COLO829 (cell line): ENCODE measurements around the gene NEBL.

Source experiments
- DNase-seq: peaks from one replicate; pipeline ENCODE4 v3.0.0; 2012; ENCODE audit warnings: low spot score

Gene NEBL

DNA sequence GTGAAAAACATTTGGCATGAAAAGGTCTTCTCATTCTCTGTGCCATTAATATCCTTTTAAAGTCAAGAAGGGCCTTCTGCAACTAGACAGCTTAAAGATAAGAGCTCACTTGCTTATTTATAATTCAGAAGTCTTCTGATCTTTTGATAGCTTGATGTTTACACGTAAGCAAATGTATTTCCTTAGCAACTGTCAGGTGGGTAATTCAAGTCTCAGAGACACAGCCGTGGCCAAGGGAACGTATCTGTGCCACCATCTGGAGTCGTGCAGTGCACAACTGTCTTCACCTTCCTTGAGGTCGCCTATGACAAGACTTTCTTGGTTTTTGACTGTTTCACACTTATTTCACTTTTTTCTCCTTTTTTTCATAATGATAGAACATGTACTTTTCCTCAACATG lies 4.0 kb upstream of the NEBL start:
- DNase-seq, result no peak

DNA sequence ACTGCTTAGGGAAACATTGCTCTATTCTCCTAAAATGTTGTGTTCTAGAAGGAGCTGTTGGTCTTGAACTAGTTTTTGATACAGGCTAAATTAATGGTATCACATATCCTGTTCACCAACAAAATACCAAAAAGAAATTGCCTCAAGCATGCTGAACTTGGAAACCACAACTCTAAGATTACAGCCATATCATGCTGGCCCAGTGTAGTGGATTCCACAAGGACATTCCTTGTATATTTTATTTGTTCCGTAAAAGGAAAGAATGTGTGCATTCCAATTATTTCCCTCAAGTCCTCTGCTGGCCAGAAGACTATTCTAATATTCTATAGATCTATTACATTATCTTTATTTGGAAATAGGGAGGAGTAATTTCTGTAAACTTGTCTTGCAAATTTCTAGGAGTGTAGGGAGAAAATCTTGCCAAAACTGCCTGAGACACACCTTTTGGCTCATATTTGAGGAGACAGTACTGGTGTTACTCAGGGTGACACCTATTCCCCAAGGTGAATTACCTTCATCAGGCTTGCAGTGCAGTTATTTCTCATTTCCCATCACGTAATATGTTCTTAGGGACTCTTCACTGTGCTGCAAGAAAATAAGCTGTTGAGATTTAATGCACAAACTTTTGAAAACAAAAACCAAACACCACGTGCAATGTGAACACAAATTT lies 1.9 kb upstream of the NEBL start:
- no peak for DNase-seq

DNA sequence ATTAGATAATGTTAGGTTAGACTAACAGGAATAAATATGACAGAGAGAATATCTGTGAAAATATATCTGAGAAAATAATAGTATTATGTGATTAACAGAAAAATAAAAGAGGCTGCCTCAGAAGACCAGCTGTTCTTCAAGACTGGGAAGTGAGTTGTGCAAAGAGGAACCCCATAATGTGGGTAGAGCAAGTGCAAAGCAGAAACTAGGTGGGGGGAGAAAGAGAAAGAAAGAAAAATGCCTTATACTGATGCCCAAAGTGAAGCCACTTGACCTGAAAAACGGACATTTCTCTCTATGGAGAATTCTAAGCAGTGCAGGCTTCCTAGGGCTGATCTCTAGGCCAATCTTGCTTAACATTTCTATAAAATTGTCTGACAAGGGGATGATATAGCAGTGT lies 3.8 kb downstream of the NEBL start:
- DNase-seq, result no peak

DNA sequence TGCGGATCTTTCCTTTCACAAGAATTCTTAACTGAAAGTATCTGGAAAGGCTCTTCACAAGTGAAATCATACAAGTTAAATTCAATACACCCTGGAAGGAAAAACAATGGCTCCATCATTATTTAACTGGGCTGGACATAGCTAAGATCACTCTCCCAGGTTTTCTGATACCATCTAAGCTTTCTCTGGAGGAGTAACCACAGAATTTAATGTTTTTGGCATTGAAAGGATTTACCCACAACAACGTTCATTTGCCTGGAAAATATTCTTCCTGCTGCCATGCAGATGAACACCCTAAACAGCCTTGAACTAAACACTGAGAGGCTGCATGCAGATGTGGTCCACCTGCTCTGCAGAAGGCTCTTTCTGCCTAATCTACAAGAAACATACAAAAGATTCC lies 4.3 kb downstream of the NEBL start:
- DNase-seq, result no peak

DNA sequence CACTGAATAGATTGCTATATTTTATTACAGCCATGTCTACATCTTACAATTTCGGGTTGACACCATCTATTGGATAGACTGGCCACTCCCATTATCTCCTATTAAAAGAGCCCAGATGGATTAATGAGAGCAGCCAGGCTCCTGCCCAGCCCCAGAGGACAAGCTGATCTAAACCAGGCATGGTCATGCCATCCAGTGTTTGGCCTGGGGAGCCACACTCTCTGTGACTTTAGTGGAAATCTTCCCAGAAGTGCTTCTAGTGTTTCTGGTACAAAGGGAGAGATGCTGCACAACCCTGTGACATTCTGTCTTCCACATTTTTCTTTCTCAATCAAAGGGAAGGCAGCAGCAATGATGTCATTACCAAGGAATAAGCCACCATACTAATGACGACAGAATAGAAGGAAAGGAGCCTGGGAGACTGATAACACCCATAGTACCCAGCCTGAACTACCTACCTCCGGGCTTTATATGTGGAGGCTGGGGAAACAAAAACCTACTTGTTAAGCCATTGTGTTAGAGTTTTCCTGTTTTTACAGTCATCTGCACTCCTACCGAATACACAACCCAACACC lies 5.0 kb downstream of the NEBL start:
- no peak for DNase-seq

DNA sequence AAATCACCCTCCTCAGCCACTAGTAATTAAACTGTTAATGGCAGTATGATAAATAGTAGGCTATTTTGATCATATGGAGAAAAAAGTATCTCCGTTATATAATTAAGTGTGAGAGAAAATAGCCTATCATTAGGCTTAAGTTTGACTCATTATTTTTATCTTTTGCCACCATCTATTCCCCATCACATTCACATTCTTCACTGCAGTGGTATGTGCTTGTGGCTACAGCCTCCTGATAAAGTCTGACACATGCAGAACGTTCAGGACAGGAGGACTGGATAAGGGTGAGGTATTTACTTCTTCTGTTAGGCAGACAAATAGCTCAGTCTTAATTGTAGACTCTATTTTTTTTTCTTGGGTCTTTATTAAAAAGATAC lies 5.8 kb downstream of the NEBL start:
- no peak for DNase-seq

DNA sequence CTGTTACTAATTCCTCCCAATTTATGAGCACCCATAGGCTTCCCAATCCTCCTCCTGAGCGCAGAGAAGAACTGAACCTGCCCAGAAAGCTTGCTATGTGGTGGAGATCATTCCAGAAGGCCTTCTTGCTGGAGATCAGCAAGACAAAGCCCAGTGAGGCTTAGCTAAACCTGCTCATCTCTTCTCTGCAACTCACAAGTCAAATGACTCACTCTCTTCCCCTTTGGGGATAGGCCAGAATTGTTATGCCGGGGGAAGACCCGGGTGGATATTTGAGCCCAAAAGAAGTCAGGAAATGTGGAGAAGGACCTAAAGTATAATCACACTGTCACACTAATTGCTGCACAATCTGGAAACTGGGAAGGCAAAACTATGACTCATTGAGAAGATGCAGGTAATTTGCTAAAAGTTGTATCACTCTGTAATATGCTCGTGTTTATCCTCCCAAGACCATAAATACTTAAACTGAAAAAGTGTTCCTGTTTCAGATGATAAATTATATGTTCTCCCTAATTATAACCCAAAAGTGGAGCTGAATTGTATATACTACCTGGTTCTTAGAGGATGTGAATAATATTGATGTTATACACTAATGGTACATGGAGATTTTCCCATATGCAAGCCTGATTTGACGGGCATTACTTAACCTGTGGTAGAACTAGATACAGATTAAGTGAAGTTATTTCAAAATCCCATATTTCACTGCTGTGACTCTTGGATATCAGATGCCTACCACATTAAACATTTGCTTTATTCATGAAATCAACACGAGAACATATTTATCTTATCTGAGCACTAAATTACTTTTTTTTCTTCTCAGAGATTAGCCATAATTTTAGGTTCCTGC lies 6.4 kb downstream of the NEBL start:
- DNase-seq, result no peak

DNA sequence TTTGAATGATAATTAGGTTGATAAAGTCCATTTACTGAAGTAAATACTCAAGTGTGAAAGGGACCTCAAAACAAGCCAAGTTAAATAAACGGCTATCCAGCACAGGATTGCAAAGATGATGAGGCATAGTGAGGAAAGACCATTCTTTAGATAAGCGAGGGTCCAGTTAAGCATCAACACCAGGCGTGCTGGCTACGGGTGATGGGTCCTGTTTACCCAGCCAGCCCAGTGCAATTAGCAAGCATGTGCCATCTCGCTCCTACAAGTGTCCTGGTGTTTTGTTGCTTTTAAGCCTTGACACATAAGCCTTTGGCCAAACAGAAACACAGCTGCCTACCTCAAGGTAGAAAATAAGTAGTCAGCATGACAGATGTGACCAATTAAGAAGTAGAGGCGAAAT lies 7.1 kb downstream of the NEBL start:
- no peak for DNase-seq

DNA sequence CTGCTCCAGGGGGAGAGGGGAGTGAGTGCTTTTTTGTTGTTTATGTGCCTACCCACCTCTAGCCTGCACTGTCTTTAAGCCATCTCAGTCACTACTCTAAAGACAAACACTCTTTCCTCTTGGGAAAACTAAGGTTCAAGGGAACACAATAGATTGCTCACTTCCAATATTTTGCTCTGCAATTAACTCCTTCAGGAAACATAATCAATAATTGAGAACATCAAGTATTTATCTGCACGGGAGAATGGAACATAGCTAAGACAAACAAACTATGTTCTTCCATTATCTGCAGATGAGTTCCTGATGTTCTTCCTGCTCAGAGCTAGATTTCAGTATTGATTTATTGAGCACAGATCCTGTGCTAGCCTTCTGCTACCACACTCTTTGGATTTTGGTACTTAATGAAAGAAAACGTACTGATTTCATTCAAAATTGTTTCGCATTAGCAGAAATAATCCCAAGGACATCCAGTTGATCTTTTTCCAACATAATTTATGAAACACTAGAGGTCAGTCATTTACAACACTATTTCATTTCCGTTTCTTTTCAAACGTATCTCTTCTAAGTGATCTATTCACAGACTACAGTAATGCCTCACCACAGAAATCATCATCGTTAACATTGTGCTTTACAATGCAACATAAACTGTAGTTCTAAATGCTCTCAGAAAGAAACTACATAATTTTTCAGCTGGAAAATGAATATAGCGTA lies 8.3 kb downstream of the NEBL start:
- DNase-seq, result no peak

DNA sequence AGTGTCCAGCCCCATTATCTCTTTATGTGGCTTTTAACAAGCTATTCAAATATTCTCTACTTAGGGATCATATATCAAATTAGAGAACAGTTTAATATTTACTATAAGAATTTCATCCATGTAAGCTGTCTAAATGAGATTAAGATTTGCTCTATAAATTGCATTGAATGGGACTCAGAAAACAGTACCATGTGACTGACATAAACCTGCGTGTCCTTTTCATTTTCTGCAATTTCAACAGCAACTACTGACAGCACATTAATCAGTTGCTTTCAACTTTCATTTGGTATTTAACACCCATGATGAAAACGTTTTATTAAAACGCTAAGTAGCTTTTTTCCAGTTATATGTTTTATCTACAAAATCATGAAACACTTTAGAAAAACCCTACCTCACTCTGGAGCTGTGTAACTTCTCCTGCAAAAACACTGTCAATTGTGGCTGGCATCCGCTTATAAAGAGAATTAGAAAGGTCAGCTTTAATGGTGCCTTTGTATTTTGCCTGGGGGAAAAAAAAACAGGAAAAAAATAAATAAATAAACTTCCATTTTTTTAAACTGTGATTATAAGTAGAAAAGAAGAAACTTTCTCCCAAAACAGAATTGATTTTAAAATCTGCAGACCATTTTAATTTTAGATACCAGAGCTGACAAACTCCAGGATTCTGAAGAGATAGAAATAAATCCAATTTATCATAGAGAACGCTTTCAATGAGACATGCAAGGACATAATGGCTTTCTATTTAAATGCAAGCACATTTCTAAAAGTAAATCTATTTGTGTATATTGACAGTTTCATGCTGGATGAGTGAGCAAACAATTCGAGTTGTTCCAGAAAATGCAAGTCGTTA lies 9.2 kb downstream of the NEBL start:
- no peak for DNase-seq

DNA sequence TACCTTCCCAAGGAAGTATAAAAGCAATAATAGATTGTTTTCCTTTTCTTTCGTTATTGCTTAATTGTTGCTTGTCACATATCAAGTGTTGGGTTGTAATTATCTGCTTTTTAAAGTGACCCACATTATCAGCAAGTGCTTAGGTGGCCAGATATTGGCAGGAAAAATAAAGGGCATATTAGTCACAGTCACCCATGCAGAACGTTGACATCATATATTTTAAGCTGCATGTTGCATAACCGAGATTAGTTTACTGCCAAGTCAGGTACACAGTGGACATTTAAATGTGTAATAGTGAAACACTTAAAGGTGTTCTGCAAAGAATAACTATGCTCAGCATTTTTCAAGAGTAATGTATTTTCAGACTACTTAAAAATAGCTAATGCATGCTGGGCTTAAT lies 11.4 kb downstream of the NEBL start:
- DNase-seq, result no peak

DNA sequence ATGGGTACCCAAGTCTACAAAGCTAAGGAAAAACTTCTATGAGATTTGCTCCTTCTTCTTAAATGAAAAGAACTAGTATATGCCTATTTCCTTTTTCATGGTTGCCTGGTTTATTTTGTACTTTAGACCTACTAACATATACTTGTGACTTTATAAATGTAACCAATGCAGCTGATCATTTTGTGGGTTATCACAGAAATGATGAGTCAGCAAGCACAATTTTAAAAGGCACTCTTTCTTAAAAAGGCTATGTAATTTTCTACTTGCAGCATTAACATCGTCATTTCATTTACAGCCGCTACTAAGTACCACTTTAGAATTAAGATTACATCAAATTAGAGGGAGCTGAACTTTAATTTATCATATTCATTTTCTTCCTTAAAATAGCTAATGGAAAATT lies 13.6 kb downstream of the NEBL start:
- no peak for DNase-seq

DNA sequence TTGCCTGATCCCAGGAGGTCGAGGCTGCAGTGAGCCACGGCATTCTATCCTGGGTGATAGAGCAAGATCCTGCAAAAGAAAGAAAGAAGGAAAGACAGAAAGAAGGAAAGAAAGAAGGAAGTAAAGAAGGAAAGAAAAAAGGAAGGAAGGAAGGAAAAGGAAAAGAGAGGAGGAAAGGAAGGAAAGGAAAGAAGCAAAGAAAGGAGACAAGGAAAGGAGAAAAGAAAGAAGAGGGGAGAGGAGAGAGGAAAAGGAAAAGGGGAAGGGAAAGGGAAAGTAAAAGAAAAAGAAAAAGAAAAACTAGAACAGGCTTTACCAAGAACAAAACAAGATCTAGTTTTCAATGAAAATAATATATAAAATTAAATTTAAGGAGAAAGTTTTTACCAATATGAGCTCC lies 15.0 kb downstream of the NEBL start:
- no peak for DNase-seq

DNA sequence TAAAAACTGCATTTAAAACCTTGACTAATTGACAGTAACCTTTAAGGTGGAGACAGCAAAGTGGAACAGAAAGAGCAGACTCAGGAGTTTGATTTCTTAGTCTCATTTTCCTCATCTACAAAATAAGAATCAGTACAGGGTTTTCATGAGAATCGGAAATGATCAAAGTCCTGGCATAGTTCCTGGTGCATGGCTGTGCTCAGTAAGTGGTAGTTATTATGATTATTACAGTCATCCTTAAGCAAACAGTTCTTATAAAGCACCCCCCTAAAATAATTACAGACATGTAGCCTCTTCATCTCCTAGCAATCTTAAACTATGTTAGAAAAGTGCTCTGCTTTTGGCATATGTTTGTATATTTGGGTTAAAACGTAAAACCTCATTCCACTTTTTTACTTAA lies 18.0 kb downstream of the NEBL start:
- no peak for DNase-seq

DNA sequence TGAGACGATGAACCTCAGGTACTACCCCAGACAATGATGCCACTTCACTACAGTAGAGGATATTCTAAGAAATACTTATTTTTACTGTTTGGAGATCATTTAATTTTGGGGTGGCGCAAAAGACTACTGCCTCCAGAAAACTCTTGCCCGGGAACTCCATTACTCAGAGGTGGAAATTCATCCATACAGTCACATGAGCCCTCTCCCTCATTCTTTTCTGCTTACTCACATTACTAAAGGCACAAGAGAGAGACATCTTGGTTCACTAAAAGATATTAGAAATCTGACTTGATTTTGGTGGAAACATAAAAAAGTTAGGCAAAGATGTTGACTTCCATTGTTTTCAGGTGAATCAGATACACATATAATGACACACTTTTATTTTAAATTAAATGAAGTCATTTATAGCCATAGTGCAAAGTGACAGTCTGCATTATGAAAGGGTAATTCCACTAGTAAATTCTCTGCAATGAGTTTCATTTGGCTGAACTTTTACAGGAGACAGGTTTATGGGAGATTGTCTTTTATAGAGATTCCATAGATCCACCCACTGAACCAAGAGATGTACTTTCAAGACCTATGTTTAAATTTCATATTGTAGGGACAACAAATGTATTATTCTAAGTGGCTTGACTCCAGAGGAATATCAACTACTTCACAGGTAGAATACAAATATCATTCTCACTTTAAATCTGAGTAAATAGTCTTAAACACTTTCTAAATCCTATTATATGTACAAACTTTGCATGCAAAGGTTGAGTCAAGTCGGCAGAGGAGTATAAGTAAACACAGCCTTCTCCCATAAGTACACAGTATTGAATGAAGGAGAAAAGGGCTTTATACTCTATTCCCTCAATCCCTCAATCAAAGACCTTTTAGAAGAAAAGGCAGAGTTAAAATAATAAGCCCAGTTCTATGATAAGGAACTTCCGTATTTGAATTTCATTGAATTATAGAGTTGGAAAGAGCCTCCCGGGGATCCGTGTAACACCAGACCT lies 18.8 kb downstream of the NEBL start:
- DNase-seq, result no peak

DNA sequence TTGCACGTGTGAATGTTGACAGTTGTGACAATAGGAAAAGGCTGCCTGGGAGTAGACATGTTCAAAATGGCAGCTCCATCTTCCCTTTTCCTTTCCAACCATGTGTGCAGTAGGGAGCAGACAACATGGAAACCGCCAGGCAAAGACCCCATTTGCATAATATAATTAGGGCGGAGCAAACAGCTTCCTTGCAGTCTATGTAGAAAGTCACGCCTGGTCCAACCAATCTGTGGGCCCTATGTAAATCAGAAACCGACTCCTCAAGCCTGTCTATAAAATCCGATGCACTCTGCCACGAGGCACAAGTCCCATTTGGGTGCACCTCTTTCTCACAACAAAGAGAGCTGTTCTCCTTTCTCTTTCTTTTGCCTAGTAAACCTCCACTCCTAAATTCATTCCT lies 19.6 kb downstream of the NEBL start:
- no peak for DNase-seq

DNA sequence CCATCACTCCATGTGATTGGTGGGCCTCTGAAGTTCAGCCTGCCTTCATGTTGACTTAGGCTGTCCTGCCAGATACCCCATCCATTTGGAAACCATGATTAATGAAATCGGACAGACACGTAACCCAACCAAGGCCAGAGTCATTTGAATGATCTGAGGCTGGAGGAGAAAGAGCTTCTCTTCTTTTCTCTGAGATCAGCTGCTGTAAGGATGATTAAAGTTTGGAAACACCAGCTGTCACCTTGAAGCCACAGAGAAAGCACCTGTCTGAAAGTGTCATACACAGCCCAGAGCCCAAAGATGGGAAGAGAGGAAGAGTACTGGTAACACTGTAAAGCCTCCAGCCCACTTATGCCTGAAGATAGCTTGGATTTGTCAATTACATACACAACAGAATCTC lies 22.9 kb downstream of the NEBL start:
- DNase-seq, result no peak

DNA sequence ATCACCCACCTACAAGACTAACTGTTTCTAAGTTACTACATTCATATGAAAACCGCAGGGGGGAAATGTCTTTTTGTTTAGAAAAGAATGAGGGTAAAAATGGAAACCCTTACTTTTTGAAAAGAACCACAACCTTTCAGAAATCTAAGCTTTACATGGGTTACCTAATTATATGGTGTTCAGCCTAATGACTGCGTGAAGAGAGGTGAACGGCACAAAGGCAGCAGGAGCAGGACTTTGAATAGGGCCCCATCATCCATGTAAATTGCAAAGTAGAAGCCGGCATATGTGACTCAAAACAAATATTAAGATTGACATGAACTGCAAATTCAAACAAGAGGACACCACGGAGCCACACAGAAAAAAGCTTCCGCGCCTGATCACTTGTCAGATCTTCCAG lies 25.1 kb downstream of the NEBL start:
- no peak for DNase-seq

DNA sequence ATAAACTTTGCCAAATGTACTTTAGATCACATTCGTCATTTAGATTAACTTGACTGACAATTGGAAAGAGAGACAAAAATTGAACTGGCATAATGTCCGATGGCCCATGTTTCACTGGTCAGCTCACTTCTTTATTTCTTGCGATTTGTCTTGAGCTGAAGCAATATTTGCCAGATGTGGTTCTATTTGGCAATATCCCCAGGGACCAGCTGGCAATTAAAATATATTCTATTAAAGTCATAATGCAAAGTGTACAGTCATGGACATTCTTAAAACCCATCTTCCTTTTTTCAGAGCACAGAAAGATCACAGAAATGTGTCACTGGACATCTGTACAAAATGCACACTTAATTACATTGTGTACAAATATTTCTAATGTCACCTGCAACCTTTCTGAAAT lies 26.3 kb downstream of the NEBL start:
- no peak for DNase-seq

DNA sequence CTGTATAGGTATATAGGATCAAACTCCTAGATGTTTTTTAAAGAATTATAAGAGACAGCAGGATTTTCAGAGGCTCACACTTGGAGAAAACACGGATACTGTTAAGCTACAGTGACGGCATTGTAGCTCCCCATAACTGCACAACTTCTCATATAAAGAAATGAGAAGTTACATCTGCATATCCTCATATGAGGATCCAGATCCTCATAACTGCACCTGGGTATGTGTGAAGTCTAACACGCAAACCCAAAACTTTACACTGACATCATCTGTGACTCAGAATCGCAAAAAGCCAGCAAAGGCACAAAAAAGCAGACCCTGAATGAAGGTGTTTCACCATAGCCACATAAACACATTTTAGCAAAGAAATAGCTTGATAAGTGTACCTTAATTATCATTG lies 34.1 kb downstream of the NEBL start:
- DNase-seq, result no peak
